NCI-H226 (cell line): ENCODE data around the gene CAPN8.
"Not testable (repeated sequence)": the region's sequence is repeated elsewhere in the genome, so short reads cannot be mapped to it uniquely, and the experiment has no call there.

ENCODE experiments used
- DNase-seq: peaks from one replicate; pipeline ENCODE4 v3.0.0-alpha.2; 2015

CAPN8 gene

DNA sequence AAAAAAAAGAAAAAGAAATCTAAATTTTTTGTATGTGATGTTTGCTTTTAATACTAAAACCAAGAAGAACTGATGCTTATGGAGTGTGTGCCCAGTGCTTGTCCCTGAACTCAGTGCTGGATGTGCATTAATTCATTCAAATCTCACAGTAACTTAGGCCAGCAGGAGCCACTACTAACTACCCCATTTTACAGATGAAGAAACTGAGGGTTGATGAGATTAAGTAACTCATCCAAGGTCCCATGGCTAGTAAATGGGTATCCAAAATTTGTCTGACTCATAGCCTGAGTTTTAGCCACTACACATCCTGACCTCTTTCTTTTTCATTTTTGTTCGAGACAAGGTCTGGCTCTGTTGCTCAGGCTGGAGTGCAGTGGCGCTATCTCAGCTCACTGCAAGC, 144.4 kb downstream of the CAPN8 start:
- DNase-seq, result no peak

DNA sequence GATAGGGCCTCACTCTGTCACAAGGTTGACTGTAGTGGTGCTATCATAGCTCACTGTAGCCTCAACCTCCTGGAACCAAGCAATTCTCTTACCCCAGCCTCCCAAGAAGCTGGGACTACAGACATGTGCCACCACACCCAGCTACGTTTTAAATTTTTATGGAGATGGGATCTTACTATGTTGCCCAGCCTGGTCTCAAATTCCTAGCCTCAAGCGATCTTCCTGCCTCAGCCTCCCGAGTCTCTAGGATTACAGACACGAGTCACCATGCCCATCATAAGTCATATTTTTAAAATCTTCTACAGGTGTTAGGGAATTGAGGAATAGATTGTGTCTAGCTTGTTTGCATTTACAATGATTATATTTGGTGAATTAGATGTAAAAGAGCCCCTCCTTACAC, 145.3 kb downstream of the CAPN8 start:
- DNase-seq, result no peak

DNA sequence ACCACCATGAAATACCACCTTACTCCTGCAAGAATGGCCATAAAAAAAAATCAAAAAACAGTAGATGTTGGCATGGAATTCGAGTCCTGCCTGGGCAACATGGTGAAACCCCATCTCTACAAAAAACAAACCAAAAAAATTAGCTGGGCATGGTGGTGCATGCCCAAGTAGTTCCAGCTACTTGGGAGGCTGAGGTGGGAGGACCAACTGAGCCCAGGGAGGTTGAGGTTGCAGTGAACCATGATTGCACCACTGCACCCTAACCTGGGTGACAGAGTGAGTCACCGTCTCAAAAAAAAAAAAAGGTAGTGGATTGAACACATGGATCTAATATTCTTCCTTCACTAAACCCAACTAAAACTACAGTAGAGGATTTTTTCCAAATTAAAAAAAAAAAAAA, 146.4 kb downstream of the CAPN8 start:
- DNase-seq, result no peak

DNA sequence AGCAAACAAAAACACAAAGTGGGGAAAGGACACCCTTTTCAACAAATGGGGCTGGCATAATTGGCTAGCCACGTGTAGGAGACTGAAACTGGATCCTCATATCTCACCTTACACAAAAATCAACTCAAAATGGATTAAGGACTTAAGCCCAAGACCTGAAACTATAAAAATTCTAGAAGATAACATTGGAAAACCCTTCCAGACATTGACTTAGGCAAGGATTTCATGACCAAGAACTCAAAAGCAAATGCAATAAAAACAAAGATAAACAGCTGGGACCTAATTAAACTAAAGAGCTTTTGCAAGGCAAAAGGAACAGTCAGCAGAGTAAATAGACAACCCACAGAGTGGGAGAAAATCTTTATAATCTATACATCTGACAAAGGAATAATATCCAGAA, 146.9 kb downstream of the CAPN8 start:
- not testable (repeated sequence) for DNase-seq

DNA sequence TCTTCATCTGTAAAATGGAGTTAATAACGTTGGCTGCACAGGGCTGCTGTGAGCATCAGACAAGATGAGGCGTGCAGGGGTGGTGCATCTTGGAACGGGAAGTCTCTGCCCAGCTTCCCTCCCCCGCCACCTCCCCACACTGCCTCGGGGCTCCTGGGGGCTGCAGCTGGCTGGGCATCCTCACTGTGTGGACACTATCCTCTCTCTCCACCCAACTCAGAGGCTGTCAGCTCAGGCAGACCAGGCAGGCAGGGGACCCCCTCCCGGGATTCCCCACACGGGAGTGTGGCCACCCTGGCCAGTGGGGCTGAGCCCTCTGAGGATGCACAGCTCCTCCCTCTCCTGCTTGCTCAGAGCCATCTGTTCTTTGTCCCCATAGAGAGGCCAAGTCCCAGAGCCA, 149.6 kb downstream of the CAPN8 start:
- no peak for DNase-seq

DNA sequence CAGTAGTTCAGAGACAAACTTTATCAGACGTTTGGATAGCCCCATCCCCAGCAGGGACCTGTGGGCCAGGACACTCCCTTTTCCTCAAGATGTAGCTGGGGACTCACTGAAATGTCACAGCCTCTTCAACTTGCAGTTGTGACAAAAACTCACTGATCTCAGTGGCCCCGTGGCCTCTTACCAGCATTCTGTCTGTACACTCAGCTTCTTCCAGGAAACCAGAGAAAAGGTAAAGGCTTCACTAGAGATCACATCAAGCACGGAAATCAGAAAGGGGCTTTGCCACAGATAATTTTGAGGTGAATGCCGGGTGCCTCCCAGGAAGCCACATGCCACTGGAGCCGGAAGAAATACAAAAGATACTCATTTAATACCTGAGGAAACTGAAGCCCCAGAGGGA, 150.1 kb downstream of the CAPN8 start:
- DNase-seq, result no peak

DNA sequence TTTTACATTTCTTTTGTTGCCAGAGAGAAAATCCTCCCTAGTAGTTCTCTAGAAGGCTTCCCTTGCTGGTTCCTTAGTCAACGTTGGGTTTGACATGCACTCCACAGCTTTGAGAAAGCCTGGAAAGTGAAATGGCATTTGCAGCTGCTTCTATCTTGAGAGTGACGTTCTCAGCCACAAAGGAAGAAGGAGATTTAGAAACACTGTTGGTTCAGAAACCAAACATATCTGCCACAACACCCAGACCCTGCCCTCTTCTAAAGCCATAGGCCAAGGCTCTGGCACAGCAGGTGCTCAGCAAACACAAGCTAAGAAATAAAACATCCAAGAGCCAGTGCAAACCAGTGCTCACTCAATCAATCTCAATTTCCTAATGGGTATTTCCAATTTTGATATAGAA, 150.9 kb downstream of the CAPN8 start:
- DNase-seq, result no peak

DNA sequence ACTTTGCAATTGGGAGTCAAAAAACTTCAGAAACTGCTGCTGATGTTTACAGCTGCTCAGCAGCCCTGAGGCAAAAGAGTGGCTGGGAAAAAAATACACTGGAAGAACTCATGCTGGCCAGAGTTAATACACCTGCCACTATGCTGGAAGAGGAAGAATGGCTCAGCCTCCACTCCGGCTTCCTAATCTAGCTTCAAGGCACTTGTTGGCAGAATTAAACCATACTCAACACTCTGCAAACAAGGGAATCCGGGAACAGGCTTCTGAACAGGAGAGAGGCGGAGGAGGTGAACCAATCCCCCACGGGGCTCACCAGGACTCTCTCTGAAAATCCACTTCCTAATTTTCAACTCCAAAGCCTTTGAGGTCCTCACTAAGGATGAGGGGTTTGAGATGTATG, 152.2 kb downstream of the CAPN8 start:
- no peak for DNase-seq

DNA sequence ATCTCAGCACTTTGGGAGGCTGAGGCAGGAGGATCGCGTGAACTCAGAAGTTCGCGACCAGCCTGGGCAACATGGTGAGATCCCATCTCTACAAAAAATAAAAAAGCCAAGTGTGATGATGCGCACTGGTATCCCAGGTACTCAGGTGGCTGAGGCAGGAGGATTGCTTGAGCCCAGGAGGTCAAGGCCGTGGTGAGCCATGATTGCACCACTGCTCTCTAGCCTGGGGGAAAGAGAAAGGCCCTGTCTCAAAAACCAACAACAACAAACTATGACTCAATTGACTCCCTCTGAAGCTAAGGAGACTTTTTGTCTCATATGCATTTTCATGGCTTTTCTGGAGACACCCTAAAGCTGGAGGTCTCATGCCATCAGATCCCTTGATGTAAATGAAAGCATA, 153.4 kb downstream of the CAPN8 start:
- DNase-seq, result no peak

DNA sequence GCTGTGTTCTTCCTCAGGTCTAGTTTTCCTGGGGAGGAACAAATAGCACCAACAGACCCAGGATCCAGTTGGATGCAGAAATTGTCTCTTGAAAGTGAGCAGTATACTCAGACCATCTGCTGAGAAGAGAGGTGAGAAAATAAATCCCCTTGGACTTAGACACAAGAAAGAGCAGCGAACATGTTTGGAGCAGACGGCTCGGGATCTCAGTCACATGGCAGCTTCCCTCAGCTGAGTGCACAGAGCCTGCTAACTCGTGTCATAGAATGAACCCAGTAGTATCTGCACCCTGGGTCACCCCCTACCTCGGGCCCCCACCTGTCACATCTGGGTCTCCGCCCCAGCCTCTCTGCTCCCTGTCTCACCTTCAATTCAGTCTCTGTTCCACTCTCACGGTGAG, 156.7 kb downstream of the CAPN8 start:
- DNase-seq, result no peak

DNA sequence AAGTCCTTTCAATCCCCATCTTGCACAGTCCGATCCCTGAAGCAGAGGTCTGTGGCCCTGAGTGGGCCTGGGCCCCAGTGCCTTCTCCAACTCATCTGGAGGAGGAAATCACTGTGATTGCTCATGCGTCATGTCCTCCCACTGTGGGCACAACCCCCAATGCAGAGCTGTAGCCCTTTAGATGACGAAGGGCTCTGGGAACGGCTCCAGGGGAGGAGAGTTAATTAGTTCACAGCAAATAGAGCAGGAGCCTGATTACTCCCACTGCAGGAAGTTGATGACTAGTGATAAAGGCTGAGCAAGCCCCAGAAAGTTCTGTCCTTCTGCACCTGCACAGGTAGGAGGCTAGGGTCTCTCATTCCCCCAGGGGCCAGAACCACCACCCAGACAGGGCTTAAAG, 160.8 kb downstream of the CAPN8 start:
- DNase-seq, result peak; percentile 63

DNA sequence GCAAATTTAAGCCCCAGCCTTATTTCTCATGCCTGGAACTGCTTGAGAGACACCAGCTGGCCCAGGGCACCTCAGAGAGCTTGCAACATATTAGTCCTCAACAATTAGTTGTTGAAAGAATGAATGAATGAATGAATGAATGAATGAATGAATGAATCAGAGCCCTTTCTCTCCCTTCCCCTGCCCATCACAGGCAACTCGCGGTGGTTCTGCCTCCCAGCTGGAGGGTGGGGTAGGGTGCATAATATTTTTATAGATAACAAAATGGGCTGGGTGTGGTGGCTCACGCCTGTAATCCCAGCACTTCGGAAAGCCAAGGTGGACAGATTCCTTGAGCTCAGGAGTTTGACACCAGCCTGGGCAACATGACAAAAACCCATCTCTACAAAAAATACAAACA, 162.2 kb downstream of the CAPN8 start:
- DNase-seq, result no peak

DNA sequence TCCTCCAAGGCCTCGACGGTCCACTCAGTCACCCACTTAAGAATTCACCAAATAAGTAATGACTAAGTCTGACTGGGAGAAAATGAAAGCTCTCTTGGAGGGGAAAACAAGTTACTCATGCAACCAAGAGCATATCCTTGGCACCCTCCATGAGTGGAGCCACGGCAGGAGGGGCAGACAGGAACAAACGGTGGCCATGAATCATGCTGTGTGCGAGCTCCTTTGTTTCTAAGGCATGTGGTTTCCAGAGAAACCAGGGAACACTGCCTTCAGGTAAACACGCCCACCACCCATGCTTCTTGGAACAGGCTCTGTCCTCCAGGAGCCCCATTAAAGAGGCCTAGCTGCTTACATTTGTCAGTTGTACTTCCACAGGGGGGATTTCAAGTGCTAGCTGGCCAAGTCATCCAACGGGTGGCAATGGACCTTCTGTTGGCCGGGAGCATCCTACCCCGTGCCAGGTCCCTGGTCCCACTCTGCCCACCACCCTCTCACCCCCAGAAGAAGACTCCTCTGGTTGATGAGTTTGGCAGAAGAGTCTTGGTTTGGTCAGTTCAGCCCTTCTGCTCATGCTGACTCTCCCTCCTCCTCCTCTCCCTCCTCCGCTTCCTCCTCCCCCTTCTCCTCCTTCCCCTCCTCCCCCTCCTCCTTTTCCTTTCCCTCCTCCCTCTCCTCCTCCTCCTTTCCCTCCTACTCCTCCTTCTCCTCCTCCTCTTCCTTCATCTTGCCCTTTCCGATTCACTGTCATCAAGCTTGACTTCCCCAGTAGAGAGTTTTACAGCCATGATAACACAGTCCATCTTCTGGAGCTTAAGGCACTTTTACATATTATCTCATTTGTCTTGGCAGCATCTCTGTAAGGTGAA, 164.7 kb downstream of the CAPN8 start:
- DNase-seq, result peak; percentile 65

DNA sequence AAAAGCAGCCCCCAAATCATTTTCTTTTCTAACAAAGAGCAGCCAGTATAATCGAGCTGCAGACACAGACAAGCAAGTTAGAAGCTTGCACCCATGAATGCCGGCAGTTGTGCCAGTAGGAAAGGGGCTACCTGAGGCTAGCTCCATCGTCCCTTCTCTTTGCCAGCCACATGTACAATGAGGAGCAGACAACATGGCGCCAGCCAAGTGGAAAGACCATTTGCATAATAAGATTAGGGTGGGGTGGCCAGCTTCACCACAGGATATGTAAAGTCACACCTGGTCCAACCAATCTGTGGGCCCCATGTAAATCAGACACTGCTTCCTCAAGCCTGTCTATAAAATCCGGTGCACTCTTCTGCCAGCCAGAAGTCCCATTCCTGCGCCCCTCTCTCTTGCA, 168.6 kb downstream of the CAPN8 start:
- no peak for DNase-seq

DNA sequence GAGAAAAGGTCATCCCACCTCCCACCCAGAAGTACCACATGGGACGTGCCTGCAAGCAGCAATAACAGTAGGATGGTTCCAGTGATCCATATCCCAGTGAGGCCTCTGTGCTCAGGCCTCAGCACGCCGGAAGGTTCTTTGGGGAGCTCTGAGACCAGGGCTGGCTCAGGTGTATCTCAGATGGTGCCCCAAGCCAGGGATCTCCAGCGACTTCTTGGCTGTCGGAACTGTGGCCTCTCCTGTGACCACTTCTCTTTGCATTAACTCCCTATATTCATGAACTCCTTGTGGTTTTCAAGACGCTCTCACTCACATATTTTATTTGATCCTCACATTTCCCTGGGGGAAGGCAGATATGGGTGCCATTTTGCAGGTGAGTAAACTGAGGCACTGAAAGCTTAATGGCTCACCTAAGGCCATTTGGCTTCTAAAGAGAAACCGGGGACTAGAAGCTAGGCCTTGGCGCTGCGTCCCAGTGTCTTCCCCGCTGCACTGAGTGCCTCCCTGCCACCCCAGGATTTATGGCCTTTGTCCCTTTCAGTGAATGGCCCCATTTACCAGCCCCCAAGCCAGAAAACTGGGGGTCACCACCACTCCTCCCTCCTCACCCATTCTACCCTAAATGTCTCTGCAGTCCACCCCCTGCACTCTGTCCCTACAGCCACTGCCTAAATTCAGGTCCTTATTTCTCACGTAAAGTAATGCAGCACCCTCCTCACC, 170.4 kb downstream of the CAPN8 start:
- no peak for DNase-seq

DNA sequence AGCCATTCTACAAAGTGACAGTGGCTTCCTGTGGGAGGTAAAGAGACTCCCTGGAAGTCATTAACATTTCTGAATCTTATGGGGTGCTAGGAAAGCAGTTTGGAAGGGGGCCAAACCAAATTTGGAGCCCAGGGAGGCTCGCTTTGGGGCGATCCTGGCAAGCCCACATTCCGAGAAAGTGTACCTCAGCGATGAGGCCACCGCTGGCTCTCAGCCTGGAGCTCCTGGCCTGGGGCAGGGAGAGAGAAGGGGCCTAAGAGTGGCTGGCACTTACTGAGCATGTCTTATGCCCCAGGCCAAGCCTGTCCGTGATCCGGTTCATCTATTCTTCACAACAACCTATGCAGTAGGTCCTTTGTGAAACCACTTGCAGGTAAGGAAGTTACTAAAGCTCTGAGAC, 173.5 kb downstream of the CAPN8 start:
- DNase-seq, result no peak
